AG10803 (cell line): ENCODE data around the gene FAM50B.

Source experiments
- DNase-seq: peaks from one replicate; pipeline ENCODE4 v3.0.0; 2010; ENCODE audit warnings: low read depth
- H3K4me3 ChIP-seq: 2 replicates; pipeline ENCODE4 v1.5.1; 2011; ENCODE audit warnings: mild to moderate bottlenecking, low read length, control low read depth
- TF ChIP-seq, protein P1 (sequence below): conservative IDR thresholded peaks from 2 replicates; pipeline ENCODE4 v1.5.1; 2011; ENCODE audit warnings: mild to moderate bottlenecking, low read length, control low read depth, inconsistent platforms

FAM50B gene

DNA sequence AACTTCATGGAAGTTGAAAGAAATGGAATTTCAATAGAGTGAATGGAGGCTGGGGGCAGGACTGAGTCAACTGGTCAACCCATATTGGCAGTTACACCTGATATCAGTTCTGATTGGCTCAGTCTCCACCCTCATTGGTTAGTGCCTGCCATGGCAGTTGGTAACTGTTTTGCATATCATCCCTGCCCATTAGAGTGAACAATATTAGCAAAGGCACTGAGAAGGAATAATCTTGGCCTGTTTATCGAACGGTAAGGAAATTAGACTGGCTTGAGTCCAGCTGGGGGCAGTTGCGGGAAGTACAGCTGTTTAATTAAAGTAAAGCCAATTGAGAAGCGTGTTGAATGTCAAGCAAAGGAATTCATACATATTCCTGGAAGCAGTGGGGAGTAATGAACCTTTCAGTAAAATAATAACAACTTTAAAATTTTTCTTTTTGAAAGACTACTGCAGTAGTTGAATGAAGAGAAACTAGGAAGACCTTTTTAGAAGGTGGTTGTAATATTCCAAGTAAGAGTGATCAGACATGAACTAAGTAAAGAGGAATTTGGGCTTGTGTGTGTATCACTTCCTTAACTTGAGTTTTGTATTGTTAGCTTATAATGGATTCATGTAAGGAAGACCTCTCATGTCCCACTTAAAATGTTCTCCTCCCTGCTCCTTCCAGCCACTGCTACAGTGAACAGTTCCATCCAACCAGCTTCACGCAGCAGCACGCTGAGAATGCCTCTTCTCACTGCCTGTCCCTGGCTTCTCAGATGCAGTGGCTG lies 17.2 kb upstream of the FAM50B start:
- TF ChIP-seq, protein P1, sequence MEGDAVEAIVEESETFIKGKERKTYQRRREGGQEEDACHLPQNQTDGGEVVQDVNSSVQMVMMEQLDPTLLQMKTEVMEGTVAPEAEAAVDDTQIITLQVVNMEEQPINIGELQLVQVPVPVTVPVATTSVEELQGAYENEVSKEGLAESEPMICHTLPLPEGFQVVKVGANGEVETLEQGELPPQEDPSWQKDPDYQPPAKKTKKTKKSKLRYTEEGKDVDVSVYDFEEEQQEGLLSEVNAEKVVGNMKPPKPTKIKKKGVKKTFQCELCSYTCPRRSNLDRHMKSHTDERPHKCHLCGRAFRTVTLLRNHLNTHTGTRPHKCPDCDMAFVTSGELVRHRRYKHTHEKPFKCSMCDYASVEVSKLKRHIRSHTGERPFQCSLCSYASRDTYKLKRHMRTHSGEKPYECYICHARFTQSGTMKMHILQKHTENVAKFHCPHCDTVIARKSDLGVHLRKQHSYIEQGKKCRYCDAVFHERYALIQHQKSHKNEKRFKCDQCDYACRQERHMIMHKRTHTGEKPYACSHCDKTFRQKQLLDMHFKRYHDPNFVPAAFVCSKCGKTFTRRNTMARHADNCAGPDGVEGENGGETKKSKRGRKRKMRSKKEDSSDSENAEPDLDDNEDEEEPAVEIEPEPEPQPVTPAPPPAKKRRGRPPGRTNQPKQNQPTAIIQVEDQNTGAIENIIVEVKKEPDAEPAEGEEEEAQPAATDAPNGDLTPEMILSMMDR: no peak

DNA sequence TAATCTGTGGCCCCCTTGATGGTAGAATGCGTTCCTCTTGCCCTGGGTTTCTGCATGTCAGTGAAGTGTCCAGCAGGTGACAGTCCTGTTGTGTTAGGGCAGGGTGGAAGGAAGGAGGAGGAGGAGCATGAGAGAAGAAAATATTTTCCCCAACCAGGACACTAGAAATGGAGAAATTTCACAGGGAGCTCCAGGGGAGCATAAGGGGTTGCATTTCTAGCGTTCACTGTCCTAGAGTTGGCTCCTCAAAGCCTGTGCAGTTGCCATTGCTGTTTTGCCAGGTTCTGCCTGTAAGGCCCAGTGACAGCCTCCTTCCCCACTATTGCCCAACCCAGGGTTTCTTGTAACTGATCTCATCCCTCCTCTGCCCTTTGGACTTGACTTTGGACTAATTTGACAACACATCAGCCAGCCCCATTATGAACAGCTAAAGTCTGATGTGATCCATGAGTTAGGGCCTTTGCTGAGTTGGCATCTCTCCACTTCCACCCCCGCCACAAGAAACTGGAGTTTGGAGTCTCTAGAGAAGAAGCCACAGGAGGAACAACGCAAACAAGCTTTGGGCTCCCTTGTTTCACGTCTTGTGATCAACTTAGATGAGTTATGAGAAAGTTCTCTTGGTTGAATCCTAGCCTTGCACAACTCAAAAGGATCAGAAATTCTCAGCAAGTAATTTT lies 14.0 kb upstream of the FAM50B start:
- TF ChIP-seq, protein P1: peak; percentile 13; the same call in 1 of the 2 replicates
- H3K4me3 ChIP-seq: no peak overlapping the region
- DNase-seq: peak; percentile 52

More for the DNA sequence above, 17.2 kb upstream of the FAM50B start:
- H3K4me3 ChIP-seq: no peak overlapping the region
- DNase-seq: no peak

DNA sequence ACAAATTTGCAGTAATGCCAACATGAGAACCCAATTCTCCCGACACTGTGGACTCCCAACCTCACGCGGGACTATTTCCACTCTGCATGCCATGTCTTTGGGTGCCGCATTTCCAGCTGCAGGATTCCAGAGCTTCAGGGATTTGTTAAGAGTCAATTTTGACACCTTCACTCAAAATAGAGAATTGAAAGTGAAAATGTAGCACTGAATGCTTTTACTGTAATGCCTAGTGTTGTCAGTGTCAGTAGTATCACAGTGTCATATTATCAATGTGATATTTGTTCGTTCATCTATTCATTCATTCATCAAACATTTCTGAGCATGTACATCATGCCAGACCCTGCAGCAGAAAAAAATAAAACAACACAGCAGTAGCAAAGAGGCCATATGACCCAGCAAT lies 13.4 kb upstream of the FAM50B start:
- H3K4me3 ChIP-seq: no peak overlapping the region
- TF ChIP-seq, protein P1: no peak
- no peak for DNase-seq

DNA sequence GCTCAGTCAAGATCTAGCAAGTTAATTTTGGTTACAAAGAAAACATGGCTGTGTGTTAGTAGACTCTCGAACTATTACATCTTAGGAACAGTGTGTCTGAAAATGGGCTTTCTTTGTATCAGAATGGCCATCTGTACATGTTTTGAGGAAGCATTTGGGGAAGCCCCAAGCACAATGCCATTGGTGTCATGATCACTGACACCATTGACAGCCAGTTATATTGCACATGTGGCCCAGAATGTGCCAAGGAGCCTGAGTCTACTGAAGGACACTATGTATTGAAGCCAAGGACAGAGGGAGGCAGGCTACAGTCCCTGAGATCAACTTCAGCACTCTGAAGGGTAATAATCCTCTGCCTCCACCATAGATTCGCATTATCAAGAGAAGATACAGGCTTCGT lies 12.6 kb upstream of the FAM50B start:
- H3K4me3 ChIP-seq: no peak overlapping the region
- no peak for DNase-seq
- TF ChIP-seq, protein P1: no peak

DNA sequence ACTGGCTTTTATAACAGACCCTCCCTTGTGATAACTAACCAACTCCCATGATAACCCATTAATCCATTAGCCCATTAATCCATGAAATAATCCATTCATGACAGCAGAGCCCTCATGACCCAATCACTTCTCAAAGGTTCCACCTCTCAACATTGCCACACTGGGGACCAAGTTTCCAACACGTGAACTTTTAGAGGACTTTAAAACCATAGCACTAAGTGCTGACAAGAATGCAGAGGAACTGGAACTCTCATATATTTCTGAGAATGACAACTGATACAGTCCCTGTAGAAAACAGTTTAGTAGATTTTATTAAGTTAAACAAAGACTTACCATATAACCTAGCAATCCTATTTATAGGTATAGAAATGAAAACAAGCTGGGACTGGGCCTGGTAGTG lies 11.4 kb upstream of the FAM50B start:
- no peak for DNase-seq
- H3K4me3 ChIP-seq: no peak overlapping the region
- TF ChIP-seq, protein P1: no peak

DNA sequence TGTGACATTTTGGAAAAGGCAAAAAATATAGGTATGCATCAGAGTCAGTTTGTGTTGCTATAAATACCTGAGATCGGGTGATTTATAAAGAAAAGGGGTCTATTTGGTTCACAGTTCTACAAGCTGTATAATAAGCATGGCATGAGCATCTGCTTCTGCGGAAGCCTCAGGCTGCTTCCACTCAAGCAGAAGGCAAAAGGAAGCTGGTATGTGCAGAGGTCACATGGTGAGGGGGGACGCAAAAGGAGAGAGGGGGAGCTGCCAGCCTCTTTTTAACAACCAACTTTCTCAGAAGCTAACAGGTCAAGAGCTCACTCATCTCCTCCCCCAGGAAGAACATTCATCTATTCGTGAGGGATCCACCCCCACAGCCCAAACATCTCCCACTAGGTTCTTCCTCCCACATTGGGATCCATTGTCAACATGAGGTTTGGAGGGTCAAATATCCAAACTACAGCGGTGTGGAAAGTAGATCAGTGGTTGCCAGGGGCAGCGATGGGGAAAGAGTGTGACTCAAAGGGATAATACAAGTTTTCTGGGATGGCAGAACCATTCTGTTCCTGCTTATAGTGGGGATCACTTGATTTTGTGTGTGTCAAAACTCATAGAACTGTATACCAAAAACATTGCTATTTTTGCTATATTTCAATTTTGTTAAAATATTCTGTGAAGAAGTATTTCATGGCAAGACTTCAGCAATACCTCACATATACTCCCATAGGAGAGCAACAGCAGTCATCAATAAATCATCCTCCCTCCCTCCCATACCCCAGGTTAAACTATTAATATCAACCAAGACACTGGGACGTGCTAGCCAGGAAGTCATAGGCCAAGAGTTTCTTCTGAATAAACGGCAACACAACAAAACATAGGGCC lies 9.9 kb upstream of the FAM50B start:
- H3K4me3 ChIP-seq: no peak overlapping the region
- peak; percentile 58 for DNase-seq
- TF ChIP-seq, protein P1: no peak
